ENCODE results near the gene MGAT3. TPM values are rescaled to one million over a fixed set of nuclear protein-coding genes. Genes with fewer than 3 reads are reported as not detected.

Gene MGAT3
- total and polyA plus RNA-seq, 2 of the 13 experiments (the other 11 are each of a cell fraction or from before 2014, with no cell fraction given) = 0.11 to 0.15 TPM

GRCh38 chr22:39462443-39463221 is 5.8 kb downstream of the MGAT3 start (continued):
- TF ChIP-seq PRDM15 (CRISPR knock-in tag; IDR thresholded peaks at IDR 0.05) = peak; percentile 41; the same call in 1 of the 2 replicates
- TF ChIP-seq NFIC (IDR thresholded peaks at IDR 0.05; ENCODE audit: low read length) = no peak
- TF ChIP-seq RAD21 (CRISPR knock-in tag; IDR thresholded peaks at IDR 0.05) = peak; percentile 21; the same call in 1 of the 2 replicates
- TF ChIP-seq ASH2L (IDR thresholded peaks at IDR 0.05; ENCODE audit: insufficient read length, low read depth, low read length) = no peak
- TF ChIP-seq ZNF788 (CRISPR knock-in tag; IDR thresholded peaks at IDR 0.05; ENCODE audit: borderline replicate concordance) = no peak
- no peak for TF ChIP-seq SNAPC5 (CRISPR knock-in tag; IDR thresholded peaks at IDR 0.05; ENCODE audit: borderline replicate concordance)
- TF ChIP-seq STAG1 (CRISPR knock-in tag; IDR thresholded peaks at IDR 0.05) = peak; percentile 71
- no peak for TF ChIP-seq XBP1 (CRISPR knock-in tag; IDR thresholded peaks at IDR 0.05)
- TF ChIP-seq SETDB1 (CRISPR knock-in tag; IDR thresholded peaks at IDR 0.05; ENCODE audit: borderline replicate concordance) = no peak
- no peak for TF ChIP-seq PTBP1 (IDR thresholded peaks at IDR 0.05; ENCODE audit: low read depth, low read length, poor library complexity, severe bottlenecking)
